Head of caudate nucleus (tissue), 42 donors: ENCODE measurements around the gene TMEM131L.
"Not testable (repeated sequence)": the region's sequence is repeated elsewhere in the genome, so short reads cannot be mapped to it uniquely, and the experiment has no call there.

ENCODE experiments used
- DNase-seq, 42 donors: peaks; one replicate each; pipeline versions ENCODE4 v3.0.0 to v3.0.0-alpha.2; 2020 to 2021; ENCODE audit warnings: mixed read lengths in 7 of 42
- intact Hi-C: fragments of 100-400 bp; cut with DNase I; formaldehyde crosslinking; loops from one replicate; pipeline ENCODE4 v1.15.0; 2022

Gene TMEM131L

GRCh38 chr4:153466081-153466948 lies at the start of gene TMEM131L:
TMEM131L (plus strand) TSS chr4:153466360; CDS start chr4:153466398, 38 bp downstream.
- intact Hi-C loops: loop anchor here (5.0 kb wide), 1 partner anchor 91 kb away; no protein-coding TSS in a partner anchor
- DNase-seq: peak; percentile 37 to 90 (median 77)

- intact Hi-C loops: not testable (repeated sequence)
These were observed 49.7 kb upstream of the TMEM131L start for GRCh38 chr4:153416456-153416855.

GRCh38 chr4:153418121-153418520 lies 48.0 kb upstream of the TMEM131L start:
- no peak for DNase-seq
- intact Hi-C loops: no loop called here

More at GRCh38 chr4:153416456-153416855, 49.7 kb upstream of the TMEM131L start:
- DNase-seq: not testable (repeated sequence)

GRCh38 chr4:153418558-153418957 lies 47.6 kb upstream of the TMEM131L start:
- intact Hi-C loops: no loop called here
- no peak for DNase-seq

- intact Hi-C loops: no loop called here
These were observed 47.1 kb upstream of the TMEM131L start for GRCh38 chr4:153419029-153419428.

GRCh38 chr4:153419673-153420278 lies 46.4 kb upstream of the TMEM131L start:
- DNase-seq: no peak

More at GRCh38 chr4:153419029-153419428, 47.1 kb upstream of the TMEM131L start:
- DNase-seq: no peak

GRCh38 chr4:153420361-153420760 lies 45.8 kb upstream of the TMEM131L start:
- intact Hi-C loops: no loop called here
- DNase-seq: no peak

More at GRCh38 chr4:153419673-153420278, 46.4 kb upstream of the TMEM131L start:
- intact Hi-C loops: no loop called here

- intact Hi-C loops: no loop called here
- DNase-seq: no peak
These were observed 44.2 kb upstream of the TMEM131L start for GRCh38 chr4:153421941-153422340.

- DNase-seq: no peak
- intact Hi-C loops: no loop called here
These were observed 39.8 kb upstream of the TMEM131L start for GRCh38 chr4:153426207-153426885.

- intact Hi-C loops: no loop called here
- no peak for DNase-seq
These were observed 38.6 kb upstream of the TMEM131L start for GRCh38 chr4:153427363-153428071.

- DNase-seq: peak in 24 of 42 donors; percentile 14 to 74 (median 31)
- intact Hi-C loops: no loop called here
These were observed 37.2 kb upstream of the TMEM131L start for GRCh38 chr4:153428941-153429475.

- intact Hi-C loops: no loop called here
- peak in 32 of 42 donors; percentile 14 to 64 (median 34) for DNase-seq
These were observed 33.0 kb upstream of the TMEM131L start for GRCh38 chr4:153432965-153433753.

- intact Hi-C loops: no loop called here
- peak in 1 of 42 donors; percentile 26 for DNase-seq
These were observed 32.4 kb upstream of the TMEM131L start for GRCh38 chr4:153433754-153434105.

GRCh38 chr4:153434190-153434589 lies 32.0 kb upstream of the TMEM131L start:
- intact Hi-C loops: no loop called here
- no peak for DNase-seq

GRCh38 chr4:153438916-153439756 lies 27.0 kb upstream of the TMEM131L start:
- intact Hi-C loops: no loop called here
- DNase-seq: no peak

GRCh38 chr4:153439831-153440230 lies 26.3 kb upstream of the TMEM131L start:
- intact Hi-C loops: no loop called here
- DNase-seq: no peak

GRCh38 chr4:153440475-153440874 lies 25.7 kb upstream of the TMEM131L start:
- intact Hi-C loops: no loop called here
- DNase-seq: no peak
